Posterior cingulate gyrus (tissue), 11 donors: ENCODE results near the gene AUTS2.

Experiments used
- DNase-seq, 10 donors: peaks; one replicate each; pipeline versions ENCODE4 v3.0.0 to v3.0.0-alpha.2; 2020 to 2021; ENCODE audit warnings: mixed read lengths in 3 of 10
- intact Hi-C: fragments of 100-400 bp; cut with DNase I; formaldehyde crosslinking; loops from one replicate; pipeline ENCODE4 v1.15.1; 2023

Gene AUTS2

DNA sequence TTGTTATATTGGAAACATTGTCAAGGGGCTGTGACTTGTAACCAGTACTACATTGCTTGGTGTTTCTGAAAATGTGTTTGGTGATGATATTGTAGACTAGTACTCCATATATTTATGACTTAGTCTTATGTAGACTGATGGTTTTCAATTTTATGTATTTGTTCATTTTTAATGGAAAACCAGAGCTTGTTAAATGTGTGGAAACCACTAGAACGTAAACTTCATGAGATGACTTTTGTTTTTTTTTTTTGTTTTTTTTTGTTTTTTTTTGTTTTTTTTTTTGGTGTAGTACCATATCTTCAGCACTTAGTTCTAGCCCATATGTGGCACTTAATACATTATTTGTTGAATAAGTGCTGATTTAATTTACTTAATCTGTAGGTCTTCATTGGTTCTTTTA is 518.6 kb downstream of the AUTS2 start:
- intact Hi-C loops: no loop called here
- DNase-seq: no peak

- intact Hi-C loops: no loop called here
- no peak for DNase-seq
Measured at GRCh38 chr7:70120851-70121250, 522.6 kb downstream of the AUTS2 start.

DNA sequence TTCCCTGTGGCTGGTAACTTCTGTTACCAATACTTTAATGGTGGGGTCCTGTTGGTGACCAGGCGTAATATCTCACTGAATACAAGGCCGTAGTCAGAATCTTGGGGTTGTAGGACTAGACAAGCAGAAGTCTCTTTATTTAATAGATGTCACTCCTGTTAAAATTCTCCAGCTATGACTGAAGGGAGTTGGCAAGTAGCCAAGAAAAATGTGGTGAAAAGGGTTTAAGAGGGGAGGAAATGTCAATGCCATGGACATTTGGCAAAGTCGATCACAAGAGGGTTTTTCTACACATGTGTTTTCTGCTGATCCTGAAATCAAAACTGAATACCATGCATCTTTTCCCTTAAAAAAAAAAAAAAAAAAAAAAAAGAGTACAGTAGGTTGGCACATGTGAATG is 533.5 kb downstream of the AUTS2 start:
- no peak for DNase-seq
- intact Hi-C loops: no loop called here

DNA sequence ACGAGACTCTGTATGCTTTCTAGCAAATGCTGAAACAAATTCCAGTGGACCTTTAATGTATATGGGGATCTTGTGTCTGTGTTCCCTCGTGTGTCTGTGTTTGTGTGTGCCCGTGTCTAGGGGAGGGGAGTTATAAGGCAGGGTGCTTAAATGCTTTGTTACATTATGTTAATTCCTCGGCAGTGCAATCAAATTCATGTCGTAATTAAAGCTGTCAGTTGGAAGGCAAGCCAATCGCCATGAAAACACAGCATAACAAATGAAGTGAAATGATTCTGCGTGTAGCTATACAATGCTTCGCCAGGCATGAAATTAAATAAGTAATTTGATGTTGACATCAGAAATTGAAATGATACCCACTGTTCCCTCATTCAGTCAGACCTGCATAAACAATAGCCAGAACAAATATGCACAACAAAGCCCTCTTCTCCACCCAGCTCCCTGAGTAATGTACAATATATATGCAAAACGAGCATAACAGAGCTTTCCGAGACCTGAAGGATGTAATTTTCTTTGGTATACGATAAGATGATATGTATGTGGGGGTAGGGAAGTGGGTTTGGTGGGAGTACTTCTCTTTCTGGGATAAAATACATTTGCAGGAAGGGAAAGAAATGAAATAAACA is 534.1 kb downstream of the AUTS2 start:
- intact Hi-C loops: no loop called here
- DNase-seq: no peak

DNA sequence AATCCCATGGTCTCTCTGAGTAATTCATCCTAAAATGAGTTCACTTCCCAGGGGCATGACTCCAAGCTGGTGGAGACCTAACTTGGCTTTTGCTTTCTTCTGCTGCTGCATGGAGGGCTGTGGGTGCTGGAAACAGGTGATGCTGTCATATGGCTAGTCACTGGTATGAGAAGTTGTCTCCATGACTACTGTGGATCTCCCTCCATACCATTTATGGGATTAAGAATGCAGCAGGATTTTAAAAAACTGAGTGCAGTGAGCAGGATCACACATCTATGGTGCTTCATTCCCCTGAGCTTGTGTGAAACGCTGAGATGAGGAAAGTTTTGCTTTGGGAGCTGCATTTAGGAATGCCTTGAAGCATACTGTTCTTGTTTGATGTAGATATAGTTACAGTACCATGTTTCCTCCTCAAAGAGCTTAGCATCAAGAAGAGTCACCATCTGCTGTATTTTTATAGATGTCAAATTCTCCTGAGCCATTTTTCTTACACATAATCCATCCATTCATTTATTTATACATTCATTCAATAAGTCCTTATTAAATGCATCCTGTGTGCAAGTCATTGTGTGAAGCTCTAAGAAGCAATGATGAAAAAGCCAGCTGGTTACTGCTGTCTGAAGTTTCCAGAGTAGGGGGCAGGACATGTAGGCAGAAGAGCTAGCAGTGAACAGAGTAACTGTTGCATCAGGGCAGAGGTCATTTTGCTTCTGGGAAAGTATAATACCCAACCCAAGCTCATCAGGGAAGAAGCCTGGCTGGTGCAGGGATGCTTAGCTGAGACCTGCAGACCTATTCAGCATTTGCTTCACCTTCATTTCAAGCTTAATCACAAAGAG is 534.8 kb downstream of the AUTS2 start:
- intact Hi-C loops: no loop called here
- no peak for DNase-seq

- intact Hi-C loops: no loop called here
- no peak for DNase-seq
Measured at GRCh38 chr7:70134029-70134770, 535.9 kb downstream of the AUTS2 start.

DNA sequence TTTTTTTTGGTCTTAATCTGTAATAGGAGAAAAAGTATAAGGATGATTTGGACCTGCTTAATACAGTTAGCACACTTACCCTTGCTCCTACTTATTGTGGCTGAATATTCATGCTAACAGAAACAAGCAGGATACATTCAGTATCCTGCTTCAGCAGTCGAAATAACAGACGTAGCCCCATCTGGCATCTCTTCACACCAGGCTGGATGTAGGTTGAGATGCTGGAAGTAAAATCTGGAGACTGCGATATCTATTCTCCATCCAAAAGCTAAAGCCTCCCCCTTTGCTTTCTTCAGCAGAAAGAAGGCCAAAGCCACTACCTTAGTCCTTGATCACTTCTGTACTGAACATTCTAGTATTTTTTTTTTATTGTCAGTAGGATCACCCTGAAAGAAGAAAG is 537.4 kb downstream of the AUTS2 start:
- peak in 6 of 10 donors; percentile 14 to 86 (median 32) for DNase-seq
- intact Hi-C loops: no loop called here

DNA sequence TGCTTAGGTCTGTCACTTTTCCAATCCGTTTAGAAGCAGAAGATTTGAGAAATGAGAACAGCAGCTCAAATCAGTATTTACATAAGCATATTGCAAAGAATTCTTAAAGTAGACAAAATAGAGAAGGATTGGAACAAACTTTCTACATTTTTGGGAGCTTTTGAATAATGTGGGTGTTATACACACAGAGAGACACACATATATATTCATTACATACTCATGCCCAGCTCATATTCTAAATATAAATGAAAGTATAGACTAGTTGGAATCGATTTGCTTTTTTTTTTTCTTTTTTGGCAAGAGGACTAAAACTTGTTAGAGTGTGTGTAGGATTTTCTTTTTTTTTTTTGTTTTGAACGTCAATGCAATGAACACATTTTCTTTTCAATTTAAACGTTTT is 538.9 kb downstream of the AUTS2 start:
- DNase-seq: no peak
- intact Hi-C loops: no loop called here

GRCh38 chr7:70142247-70142932 is 544.1 kb downstream of the AUTS2 start:
- intact Hi-C loops: no loop called here
- no peak for DNase-seq

DNA sequence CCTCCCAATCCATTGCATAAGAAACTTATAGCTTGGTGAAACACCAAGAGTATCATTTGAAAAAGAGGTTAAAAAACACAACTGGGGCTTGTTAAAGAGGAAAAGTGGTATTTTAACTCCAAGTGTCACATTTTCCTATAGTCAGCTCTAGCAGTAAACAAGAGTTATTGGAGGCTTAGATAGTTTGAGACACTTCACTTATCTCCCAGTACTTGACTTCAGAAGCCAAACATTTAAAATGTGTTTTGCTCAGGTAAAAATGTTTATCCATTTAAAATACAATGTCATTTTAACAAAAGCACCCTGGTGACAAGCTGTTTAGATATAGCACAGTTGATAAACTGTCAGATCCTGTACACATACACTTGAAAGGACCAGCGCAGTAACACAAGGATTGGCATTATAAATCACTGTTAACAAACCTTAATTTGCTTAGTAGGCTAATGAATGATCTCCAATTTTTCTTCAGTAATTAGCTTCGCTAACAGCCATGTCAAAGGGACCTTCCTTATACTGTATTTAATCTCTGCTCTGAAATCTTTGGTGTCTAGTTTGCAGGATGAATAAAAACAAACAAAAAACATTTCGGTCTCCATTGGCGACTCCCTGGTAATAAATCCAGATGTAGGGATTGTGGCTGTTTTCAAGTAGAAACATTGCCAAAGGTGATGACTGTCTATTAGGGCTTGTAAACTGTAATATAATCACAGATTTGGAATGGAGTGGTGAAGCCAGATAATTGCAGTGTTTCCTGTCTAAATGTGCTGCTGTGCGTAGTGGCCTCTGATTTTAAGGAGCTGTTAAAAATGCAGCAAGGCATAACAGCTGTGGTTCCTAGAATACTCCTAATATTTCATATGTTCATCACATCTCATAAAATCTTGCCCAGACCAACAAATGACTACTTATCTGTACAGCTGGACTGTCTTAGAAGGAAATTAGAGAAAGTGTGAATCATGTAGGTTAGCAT is 545.1 kb downstream of the AUTS2 start:
- no peak for DNase-seq

GRCh38 chr7:70148997-70149396 is 550.7 kb downstream of the AUTS2 start:
- no peak for DNase-seq
- intact Hi-C loops: no loop called here

More for the DNA sequence above, 545.1 kb downstream of the AUTS2 start:
- intact Hi-C loops: no loop called here

DNA sequence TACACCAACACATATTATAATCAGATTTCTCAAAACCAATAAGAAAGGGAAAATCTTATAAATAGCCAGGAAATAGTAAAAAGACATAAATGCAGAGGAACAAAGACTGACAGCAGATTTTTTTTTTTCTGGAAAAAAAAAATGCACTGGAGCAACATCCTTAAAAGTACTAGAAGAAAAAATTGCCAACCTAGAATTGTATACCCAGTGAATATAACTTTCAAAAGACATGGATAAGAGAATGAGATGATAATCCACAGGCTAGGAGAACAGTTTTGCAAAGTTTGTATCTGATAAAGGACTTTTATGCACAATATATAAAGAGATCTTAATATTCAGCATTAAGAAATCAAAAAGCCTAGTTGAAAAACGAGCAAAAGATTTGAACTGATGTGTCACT is 554.0 kb downstream of the AUTS2 start:
- no peak for DNase-seq

DNA sequence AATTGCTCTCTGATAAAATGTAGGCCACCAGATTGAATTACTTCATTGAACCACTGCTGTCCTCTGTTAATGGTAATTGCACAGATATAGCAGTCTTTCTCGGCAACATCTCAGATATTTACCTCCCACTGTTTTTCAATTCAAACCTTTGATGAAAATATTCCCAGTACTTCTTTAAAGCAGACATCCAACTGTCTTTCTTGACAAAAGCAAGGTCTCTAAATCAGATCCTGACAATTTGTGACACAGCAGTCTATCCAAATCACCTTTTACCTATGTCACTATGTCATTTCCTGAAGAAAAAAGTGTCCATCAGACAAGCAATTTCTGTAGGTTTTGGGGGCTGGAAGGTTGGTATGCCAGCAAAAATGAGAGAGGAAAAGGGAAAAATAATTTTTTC is 555.7 kb downstream of the AUTS2 start:
- intact Hi-C loops: no loop called here
- DNase-seq: no peak

More for the DNA sequence above, 554.0 kb downstream of the AUTS2 start:
- intact Hi-C loops: no loop called here

DNA sequence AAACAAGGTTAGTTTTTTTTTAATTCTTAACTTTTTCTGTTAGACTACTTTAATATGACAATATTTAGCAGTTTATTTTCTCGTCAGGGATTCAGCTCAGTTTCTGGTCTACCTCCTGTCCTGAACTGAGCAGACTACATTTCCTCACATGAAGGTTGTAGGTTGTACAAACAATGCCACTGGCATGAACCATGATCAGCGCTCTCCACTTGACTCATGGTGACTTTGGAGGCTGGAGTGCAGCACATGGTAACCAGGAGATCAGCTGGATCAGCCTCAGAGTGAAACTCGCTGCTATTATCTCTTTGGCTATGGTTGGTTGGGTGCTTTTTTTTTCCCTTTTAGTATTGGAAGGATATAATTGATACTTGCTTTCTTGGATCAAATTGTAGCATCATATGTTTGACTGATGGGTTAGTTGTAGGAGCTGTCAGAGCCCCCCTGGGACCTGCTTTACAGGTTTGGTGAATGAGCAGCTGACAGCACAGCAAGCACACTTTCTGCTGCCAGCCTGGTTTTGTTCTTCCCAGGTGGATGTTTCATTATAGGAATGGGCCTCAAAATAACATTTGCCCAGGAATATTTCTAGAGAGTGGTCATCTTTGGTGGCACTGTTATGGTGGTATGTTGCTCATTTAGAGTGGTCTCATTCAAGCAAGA is 556.4 kb downstream of the AUTS2 start:
- intact Hi-C loops: no loop called here
- DNase-seq: no peak

DNA sequence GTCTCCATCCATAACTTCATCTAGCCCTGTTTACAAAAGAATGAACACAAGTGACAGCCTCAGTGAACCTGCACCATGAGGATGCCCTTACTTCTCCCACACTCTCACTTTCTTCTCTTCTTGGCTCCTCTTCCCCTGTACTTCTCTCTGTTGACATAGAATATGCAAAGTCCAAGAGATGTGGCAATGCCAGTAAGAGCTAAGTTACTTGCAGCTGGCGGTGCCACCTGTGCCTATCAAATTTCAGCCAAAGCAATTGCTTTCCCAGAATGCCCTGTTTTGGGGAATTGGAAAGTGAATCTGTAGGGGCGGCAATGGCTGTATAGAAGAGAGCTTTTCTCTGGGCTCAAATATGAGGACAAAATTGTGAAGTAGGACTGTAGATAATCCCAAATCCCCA is 557.8 kb downstream of the AUTS2 start:
- intact Hi-C loops: no loop called here
- DNase-seq: no peak

DNA sequence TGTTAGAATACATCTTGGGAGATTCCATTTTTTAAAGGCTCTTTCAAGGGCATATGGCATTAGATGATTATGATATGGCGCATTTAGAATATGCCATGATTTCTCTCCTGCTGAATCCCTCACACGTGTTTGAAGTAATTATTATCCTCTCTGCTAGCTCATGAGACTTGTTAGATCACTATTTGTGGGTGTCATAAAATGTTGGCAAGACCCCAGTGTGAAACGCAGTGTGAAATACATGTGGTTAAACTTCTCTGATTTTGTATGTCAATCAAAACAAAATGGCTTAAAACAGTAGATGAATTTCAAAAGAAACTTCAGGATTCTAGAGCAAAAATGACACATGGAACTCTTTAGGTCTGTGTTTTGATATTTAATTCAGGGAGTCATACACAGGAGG is 560.8 kb downstream of the AUTS2 start:
- intact Hi-C loops: no loop called here
- no peak for DNase-seq

DNA sequence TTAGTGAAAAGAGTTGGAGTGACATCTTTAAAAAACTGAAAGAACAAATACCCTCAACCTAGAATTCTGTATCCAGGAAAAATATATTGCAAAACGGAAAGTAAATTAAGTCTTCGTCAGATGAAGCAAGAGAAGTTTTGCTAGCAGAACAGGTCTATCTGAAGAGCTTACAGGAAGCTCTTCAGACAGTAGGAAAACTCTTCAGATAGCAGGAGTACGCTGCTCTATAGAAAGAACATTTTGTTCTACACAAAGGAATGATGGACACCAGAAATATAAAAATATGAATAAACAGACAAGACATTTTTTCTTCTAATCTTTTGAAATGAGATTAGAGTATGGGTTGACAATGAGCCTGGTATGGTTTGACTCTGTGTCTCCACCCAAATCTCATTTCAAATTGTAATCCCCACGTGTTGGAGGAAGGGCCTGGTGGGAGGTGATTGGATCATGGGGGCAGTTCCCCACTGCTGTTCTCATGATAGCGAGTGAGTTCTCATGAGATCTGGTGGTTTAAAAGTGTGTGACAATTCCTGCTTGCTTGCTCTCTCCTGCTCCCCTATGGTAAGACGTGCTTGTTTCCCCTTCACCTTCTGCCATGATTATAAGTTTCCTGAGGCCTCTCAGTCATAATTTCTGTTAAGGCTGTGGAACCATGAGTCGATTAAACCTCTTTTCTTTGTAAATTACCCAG is 567.3 kb downstream of the AUTS2 start:
- intact Hi-C loops: no loop called here
- DNase-seq: no peak

DNA sequence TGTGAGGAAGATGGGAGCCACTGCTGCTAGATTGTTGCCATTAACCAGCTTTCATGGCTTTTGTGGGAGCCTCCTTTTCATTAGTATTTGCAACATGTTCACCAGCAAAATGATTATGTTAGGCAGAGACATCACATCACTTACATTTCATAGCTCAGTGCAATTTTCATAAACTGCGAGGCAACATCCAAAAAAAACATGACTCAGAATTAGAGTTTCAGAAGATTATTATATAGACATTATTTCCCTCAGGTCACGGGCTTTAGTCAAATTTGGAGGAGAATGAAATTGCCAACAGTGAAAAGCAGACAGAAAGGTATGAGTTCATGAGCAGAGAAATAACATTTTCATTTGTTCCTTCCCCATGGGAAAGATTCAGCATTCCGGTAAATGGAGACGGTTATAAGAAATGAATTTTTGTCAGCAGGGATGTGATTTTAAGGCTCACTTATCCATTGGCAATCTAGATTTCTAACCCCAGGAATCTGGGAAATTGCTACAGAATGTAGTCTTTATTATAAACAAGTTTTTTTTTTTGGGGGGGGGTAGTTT is 573.2 kb downstream of the AUTS2 start:
- intact Hi-C loops: no loop called here
- DNase-seq: no peak
